Stomach (tissue), 4 donors: ENCODE data around the gene ORC1.

Experiments
- EP300 ChIP-seq: sonication (generic); formaldehyde crosslinking; IDR thresholded peaks from one replicate; pipeline ENCODE4 v1.6.1; 2017; ENCODE audit warnings: antibody characterized with exemption
- POLR2A ChIP-seq, 4 donors: fragments of 450-650 bp; IDR thresholded peaks; one replicate each; pipeline ENCODE4 v1.6.1; 2016; ENCODE audit warnings: antibody characterized with exemption in 4 of 4, control low read depth in 2 of 4, mild to moderate bottlenecking in 1 of 4, moderate library complexity in 1 of 4
- POLR2AphosphoS5 ChIP-seq, 3 donors: sonication (generic); formaldehyde crosslinking; IDR thresholded peaks; one replicate each; pipeline ENCODE4 v1.6.1; 2016; ENCODE audit warnings: antibody characterized with exemption in 3 of 3
- TF ChIP-seq, protein P1 (sequence below), 7 experiments: fragments of 450-650 bp in 4 of 7; fragments of 200-600 bp in 3 of 7; sonication (generic) in 3 of 7; IDR thresholded peaks; one replicate each; pipeline ENCODE4 v1.5.1; 2016 to 2019; ENCODE audit warnings: antibody characterized with exemption in 7 of 7, control low read depth in 2 of 7, mild to moderate bottlenecking in 1 of 7

DNA sequence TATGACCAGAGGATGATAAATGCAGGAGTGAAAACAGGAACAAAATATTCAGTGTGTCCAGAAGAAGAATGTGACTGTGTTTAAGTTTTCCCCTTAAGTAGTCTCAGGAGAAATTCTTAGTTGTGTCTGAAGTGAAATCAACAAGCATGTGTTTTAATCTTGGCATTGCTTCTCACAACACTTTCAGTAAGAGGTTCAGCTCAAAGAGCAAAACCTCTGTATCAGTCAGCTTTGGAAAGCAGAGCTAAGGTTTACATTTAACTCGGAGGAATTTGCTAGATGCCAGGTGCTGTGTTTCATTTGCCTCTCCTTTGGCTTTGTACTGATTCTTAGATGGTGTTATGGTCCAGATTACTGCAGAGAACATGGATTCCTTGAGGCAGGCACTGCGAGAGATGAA, 66.8 kb downstream of the ORC1 start:
- TF ChIP-seq, protein P1, sequence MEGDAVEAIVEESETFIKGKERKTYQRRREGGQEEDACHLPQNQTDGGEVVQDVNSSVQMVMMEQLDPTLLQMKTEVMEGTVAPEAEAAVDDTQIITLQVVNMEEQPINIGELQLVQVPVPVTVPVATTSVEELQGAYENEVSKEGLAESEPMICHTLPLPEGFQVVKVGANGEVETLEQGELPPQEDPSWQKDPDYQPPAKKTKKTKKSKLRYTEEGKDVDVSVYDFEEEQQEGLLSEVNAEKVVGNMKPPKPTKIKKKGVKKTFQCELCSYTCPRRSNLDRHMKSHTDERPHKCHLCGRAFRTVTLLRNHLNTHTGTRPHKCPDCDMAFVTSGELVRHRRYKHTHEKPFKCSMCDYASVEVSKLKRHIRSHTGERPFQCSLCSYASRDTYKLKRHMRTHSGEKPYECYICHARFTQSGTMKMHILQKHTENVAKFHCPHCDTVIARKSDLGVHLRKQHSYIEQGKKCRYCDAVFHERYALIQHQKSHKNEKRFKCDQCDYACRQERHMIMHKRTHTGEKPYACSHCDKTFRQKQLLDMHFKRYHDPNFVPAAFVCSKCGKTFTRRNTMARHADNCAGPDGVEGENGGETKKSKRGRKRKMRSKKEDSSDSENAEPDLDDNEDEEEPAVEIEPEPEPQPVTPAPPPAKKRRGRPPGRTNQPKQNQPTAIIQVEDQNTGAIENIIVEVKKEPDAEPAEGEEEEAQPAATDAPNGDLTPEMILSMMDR (IDR thresholded peaks at IDR 0.05), result no peak
- TF ChIP-seq POLR2A (IDR thresholded peaks at IDR 0.05) (no peak), EP300 (no peak), POLR2AphosphoS5 (IDR thresholded peaks at IDR 0.05) (no peak)
